HG03354 (cell line): ENCODE data around the gene ALG9.

ENCODE experiments used
- ATAC-seq: cut with Tn5 transposase; IDR thresholded peaks from one replicate; pipeline ENCODE4 v1.9.1; 2021; ENCODE audit warnings: mild to moderate bottlenecking; ENCODE audit not compliant: unreplicated experiment, poor library complexity, severe bottlenecking

The ALG9 gene

DNA sequence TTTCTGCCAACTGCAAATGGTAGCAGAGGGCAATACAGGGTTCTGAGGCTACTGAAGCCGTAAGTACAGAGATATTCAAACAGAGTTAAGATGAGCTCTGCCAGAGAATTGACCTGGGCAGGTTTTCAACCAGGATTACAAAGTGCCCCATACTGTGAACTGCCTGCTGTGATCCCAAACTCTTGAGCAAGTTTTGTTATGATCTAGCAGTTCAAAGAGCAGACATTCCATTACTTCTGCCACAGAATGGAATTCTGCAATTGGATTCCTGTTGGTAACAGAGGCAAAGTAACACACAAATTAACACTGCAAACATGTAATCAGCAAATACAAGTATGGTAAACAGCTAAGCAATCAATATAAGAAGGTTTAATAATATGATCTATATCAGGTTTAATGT, 31.2 kb downstream of the ALG9 start:
- no peak for ATAC-seq

DNA sequence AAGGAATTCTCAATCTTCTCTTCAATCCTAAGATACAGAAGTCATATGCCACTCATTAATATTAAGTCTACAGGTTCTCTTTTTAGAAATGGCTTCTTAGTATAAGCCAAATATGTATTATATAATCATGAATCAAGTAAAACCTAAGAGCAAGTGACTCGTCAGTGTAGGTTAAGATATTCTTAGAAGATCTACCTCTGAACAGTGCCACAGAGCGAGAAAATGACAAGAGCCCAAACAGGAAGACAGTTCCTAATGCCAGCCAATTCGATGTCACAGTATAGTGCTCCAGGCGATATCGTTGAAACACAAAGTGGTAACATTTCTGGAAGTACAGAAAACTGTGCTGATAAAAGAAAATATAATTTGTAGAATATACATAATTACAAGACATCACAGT, 33.3 kb downstream of the ALG9 start:
- no peak for ATAC-seq

DNA sequence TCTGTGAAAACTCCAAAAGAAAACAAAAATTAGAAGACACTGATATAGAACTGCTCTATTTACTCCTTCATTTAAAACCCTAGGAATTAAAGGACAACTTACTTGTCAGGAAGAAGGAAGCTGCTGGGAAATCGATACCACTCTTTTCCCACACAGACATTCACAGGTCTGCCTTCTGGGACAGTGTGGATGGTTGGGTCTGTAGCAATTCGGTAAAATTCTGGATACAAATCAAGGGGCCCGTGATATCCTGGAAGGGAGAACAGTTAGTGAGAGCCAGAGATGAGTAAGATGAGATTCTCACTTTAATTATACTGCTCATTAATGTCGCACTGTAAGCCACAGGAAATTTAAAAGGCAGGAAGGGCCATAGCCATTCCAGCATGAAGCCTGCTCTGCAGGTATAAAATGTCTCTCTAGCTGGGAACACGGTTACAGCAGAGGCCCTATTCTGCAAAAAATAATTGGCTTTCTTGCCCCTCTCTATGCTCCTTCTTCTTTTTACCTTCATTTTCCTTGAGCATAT, 34.0 kb downstream of the ALG9 start:
- no peak for ATAC-seq

DNA sequence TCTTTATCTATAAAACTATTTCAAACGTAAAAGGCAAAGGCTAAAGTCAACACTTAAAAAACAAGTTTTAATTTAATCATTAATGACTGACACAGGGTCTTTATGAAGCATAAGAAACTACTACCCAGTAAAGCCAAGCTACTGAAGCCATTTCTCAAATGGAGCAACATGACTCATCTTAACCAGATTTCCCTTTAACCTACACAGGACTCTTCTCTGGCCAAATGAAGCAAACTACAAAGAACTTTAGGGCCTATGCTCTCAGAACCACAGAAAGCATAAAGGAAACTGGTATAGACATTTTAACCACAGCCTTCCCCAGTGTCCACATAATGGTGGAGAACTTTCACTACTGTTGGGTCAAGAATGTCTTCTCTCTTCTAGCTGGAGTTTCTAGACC, 34.7 kb downstream of the ALG9 start:
- ATAC-seq = peak; percentile 82

DNA sequence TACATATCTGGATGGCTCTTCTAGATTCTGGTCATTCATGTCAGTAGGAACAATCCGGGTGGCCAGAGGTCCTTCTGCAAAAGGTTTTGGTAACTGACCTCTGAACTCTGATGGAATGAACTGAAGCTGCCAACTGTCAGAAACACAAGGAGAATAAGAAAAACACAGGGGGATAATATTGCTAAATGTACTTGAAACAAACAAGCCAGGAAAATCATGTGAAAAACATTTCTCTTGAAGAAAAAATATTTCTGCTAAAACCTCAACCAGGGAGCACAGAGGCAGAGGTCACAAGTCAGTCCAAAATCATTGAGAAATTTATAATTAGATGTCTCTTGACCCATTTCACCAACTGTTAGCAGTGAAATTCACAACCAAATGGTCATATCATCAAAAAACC, 35.2 kb downstream of the ALG9 start:
- ATAC-seq = no peak

DNA sequence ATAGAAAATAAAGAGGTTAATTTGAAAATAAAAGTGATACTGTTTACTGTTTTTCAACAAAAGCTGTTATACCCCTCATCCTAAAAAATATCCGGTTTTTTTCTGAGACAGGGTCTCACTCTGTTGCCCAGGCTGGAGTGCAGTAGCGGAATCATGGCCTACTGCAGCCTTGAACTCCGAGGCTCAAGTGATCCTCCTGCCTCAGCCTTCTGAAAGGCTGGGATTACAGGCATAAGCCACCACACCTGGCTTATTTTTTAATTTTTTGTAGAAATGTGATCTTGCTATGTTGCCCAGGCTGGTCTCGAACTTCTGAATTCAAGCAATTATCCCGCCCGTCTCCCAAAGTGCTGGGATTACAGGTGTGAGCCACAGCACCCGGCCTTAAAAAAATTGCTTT, 35.7 kb downstream of the ALG9 start:
- ATAC-seq = no peak

DNA sequence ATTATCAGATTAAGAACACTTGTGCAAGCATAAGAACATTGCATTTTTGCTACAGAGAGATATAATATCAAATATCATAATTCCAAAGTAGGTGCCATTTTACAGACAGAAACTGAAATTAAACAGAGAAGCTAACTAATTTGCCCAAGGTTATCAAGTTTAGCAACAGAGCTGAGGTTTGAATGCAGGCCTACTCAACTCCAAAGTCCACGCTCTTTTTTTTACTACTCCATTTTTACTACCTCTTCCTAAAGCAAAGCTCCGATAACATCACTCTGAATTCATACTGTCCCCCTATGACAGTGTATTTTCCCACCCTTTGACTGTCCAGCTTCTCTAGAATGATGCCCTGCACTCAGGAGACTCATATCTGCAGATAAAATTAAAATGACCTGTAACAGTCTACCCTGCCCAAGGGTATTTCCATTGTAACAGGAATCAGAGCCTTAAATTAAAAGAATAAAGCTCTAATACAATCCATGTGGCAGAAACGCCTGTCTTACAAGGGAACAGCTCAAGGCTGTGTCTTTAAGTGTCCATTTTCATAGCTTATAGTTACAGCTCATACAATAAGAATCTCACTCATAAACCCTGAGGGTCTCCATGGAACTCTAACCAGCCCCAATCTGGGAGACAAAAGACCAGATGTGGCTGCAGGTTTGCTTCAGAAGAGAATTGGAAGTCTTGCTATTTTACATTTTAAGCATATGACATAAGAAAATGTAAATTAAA, 36.8 kb downstream of the ALG9 start:
- ATAC-seq = no peak

DNA sequence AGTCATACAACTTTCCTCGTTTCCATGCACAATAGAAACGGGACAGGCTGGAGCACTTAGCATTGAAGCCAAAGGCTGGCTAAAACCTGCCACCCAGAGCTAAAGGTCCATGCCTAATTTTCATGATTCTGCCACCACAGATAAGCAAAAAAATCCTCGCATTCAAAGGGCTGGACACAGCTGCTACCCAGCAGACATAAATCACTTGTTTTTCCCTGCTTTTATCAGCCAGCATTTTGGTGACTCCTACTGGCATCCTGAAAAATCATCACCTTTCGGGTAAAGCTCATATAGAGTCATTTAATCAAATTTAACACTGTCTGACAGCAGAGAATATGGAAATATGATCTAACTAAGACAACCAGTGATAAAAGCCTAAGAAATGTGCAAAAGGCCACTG, 37.9 kb downstream of the ALG9 start:
- no peak for ATAC-seq

DNA sequence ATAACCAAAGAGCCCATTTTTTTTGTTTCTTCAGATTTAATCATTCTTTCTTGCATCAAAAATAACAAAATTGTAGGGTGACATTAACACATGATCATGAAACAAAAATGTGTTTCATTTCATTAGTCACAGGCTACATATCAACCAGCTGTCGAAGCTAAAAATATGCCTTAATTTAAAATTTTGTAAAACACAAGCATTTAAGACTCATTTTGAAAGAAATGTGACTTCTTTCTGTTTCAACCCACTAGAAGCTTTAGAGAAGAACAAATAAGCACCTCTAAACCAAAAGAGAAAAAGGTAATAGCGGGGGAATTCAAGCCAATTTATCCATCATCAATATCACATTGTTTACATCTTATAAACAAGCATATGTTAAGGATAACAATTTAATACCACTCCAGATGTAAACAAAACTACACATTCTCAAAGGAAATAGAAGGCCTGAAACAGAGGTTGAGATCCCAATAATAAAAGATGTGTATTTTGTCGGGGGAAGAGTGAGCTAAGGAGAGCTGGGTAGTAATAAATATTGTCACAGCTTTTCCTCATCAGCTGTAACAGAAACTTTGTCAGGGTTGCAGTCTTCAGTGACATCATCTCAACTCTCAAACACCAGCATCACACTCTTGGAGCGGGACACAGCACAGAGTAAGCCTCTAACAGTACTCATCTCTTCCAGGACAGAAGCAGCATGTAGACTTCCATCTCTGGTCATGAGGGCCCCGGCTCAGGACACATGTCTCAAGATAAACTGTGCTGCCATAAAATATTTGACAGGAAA, 42.0 kb downstream of the ALG9 start:
- ATAC-seq = peak; percentile 68

DNA sequence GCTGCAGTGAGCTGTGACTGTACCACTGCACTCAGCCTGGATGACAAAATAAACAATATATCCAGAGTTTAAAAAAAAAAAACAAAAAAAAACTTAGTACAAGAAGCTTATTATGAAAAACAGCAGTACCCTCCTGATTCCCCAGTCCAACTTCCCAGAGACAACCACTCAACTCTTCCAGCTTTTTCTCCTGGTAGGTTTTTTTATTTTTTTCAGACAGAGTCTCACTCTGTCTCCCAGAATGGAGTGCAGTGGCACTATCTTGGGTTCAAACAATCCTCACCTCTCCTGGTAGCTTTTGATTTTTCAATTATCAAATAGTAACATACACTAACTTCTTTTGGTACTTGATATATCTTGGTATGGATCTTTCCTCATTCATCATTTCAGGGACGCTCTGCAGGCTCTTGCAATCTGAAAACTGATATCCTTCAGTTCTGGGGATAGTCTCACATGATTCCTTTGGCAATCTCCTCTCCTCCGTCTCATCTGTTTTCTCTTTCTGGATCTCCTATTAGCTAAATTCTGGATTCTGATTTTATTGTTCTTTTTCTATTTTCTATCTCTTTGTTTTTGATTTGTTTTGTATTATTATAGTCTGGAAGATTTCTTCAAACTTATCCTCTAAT, 44.9 kb downstream of the ALG9 start:
- no peak for ATAC-seq

DNA sequence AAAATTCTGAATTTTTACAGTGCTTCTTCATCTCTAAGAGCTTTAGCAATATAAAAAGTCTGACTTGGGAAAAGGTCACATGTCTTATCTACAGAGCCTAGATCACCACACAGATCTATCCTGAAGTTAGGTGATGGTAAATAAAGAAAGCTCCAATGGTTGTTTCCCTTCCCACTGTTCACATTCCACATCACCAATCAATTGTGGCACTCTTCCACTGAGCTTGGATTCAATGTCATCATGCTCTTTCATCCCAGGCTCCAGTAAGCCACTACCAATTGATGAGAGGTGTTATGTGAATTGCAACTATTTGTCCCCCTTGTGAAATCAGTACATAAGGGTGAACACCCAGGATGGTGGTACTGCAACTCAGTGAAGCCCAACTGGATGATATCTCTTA, 47.8 kb downstream of the ALG9 start:
- ATAC-seq = no peak

DNA sequence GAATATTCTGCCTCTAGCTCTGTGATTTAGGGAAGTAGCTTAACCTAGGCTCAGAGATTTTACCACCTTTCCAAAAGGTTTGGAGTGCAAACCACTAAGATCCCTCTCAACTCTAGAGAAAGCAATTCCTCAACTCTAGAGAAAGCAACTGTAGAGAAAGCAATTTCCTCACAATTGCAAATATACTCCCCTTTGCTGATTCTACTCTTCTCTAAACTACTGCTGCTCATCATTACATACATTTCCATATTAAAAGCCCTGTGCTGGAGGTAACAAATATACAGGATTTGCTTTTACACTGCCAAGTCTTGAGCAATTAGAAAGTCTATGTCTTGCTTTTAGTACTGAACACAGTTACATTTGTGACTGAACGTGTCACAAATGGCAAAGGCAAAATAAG, 48.2 kb downstream of the ALG9 start:
- no peak for ATAC-seq

DNA sequence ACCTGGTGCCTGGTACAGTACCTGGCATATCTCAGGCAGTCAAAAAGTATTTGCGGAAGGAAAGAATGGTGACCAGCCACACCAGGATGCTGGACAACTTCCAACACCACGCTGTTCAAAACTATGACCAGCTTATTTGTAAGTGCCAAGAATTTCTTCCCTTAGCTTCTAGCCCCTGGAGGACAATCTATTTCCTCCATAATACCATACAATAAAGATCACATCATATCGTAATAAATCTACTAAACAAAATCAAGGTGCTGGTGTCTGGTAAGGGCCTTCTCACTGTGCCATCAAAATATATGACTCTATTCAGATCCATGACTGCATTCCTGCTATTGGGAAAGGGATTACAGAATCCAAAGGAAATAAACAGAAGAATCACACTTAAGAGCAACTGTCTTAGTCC, 51.5 kb downstream of the ALG9 start:
- ATAC-seq = no peak

DNA sequence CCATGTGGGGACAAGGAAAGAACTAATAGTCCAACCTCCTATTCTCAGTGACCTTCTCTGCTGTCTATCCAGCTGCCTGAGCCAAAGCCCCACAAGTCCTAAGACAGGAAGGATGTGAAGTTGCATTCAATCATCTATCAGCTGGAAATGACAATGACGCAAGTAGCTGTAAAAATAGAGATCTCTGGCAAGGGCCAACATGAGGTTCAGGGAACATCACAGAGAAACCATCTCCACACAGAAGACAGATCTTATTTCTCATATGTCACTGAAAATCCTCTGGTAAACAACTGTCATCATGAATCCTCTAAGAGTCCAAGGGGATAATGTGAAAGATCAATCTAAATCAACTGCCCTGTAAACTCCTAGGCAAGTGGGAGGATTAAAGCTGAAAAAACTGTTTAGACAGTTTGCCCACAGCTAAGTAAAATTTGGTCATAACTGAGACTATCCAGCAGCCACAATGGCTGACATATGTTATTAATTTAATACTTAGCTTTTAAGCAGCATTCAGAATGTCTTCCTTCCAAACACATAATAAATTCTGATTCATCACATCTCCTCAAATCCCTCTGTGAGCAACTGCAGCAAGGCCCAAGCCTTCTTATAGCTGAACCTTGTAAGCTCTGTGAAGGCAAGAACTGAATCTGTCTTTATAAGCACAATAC, 52.1 kb downstream of the ALG9 start:
- no peak for ATAC-seq

DNA sequence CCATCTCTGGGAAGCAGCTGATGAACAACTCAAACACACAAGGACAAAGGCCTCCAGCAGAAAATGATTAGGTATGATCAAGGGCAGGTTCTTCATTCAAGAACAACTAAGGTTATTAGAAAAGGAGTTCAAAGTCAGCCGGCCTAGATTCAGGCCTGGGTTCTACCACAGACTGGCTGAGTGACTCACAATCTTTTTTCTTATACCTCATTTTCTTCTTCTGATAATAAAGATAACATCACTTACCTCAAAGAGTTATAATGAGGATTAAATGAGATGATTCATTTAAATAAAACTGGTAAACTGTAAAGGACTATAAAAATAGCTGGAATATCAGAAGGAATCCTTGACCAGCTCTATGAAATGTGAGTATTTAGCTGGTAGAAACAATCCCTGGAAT, 55.9 kb downstream of the ALG9 start:
- ATAC-seq = no peak

DNA sequence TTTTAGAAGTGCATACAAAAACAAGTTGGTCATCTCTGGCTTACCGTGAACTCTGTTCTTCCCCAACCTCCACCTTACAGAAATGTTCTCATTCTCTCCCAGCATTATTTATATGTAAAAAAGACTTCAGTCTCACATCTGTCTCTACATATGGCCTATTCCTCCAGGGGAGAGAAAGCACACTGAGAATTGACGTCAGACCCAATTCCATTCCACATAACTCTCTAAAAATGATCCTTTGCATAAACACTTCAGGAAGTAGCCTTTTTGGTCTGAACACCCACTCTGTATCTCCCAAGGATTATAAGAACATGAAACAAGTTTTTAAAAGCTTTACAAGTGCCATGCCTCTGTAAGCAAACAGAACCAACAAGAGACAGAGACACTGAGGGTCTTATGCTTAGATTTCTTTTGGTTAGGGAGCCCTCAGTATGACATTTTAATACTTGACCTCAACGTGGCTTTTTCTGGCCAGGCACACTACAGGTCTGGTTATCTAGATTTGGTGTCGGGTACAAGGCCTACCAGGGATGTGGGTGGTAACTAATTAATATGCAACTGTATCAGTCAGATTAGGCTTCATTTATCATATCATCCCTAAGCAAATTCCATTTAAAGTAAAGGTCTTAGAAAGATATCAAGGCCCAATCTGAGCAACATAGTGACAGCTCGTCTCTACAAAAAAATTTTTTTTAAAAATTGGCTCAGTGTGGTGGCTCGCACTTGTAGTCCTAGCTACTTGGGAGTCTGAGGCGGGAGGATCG, 56.6 kb downstream of the ALG9 start:
- ATAC-seq = no peak

DNA sequence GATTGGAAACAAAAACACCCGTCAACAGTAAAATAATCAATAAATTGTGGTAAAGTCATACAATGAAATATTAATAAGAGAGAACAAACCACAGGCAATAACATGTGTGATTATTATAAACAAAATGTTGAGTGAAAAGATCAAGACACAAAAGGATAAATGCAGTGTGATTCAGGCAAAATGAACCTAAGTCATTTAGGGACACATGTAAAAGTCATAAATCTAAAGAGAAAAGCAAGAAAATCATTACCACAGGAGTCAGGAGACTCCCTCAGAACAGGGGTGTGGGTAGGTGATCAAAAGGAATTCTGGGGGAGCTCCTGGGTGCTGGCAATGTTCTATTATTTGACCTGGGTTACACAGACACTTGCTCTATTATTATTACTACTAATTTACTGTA, 57.3 kb downstream of the ALG9 start:
- no peak for ATAC-seq

DNA sequence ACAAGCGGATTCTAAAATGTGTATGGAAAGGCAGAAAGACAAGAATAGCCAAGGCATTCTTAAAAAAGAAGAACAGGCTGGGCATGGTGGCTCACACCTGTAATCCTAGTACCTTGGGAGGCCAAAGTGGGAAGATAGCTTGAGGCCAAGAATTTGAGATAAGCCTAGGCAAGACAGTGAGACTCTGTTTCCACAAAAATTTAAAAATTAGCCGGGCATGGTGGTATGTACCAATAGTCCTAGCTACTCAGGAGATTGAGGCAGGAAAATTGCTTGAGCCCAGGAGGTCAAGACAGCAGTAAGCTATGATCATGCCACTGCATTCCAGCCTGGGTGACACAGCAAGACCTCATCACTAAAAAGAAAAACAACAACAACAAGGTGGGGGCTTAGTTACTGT, 59.2 kb downstream of the ALG9 start:
- no peak for ATAC-seq

DNA sequence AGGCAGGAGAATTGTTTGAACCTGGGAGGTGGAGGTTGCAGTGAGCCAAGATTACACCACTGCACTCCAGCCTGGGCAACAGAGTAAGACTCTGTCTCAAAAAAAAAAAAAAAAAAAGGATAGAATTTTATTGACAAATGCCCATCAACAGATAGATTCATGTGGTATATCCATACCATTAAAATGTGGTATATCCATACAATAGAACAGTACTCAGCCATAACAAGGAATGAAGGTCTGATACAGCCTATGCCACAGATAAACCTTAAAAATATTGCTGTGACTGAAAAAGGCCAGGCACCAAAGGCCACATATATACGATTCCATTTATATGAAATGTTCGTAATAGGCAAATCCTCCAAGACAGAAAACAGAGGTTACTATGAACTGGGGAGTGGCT, 59.9 kb downstream of the ALG9 start:
- ATAC-seq = no peak

DNA sequence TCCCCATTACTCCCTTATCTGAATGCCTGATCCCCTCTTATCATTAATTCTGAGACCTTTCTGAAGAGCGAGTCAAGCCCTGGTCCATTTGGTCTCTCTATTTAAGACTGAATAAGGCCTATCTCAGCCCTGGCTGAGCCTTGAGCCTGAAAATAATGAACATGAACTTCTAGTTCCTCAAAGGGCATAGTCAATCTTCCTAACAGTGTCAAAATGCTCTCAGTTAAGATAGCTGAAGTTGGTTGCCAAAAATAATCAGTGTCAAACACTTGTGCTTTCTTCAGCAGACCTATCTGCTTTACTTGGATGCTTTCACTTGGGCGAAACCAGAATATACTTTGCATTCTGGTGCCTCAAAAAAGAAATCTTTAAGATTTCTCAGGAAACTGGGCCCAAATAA, 62.5 kb downstream of the ALG9 start:
- no peak for ATAC-seq
